Stimulated activated CD8-positive, alpha-beta memory T cell treated with anti-CD3 and anti-CD28 coated beads, Interleukin-12 subunit alpha, Interleukin-12 subunit beta, amount 100 ng/mL, for 1 hour (primary cell): ENCODE measurements around the gene TSHZ1.
"Not testable (repeated sequence)": the region's sequence is repeated elsewhere in the genome, so short reads cannot be mapped to it uniquely, and the experiment has no call there.

Experiments used
- DNase-seq: peaks from one replicate; pipeline ENCODE4 v3.0.0-alpha.2; 2020; ENCODE audit warnings: low read depth

TSHZ1 gene

GRCh38 chr18:75316826-75317225, 106.2 kb downstream of the TSHZ1 start:
- DNase-seq = no peak

GRCh38 chr18:75317300-75317699, 106.7 kb downstream of the TSHZ1 start:
- DNase-seq = no peak

GRCh38 chr18:75317703-75318102, 107.1 kb downstream of the TSHZ1 start:
- no peak for DNase-seq

GRCh38 chr18:75319905-75320304, 109.3 kb downstream of the TSHZ1 start:
- no peak for DNase-seq

DNA sequence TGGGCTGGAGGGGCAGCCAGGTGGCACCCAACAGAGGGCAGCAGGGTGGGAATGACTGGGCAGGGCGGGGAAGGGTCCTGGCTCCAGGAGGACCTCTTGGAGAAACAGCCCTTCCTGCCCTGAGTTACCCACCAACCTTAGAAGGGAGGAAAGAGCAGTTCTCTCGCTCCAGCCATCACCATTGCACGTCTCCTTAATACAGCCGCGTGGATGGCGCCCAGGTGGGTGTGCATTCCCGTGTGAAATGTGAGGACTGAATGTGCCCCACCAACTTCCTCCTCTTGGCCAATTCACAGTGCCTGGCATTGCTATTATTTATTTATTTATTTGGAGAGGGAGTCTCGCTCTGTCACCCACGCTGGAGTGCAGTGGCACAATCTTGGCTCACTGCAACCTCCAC, 109.9 kb downstream of the TSHZ1 start:
- DNase-seq = no peak

DNA sequence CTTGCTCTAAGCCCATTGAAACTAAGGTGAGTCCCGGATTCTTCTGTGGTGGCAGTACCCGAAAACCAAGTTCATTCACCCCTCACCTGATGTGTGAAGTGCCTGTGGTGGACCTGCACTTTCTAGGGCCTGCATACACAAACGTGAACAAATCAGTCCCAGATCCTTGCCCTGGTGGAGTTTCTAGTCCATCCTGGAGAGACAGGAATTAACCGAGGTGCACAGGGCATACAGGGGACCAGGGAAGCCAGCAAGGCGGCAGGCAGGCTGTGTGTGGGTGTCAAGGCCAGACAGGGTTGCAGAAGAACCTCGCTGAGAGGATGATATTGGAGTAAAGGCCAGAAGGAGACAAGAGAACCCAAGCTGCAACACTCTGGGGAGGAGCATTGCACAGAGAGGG, 110.8 kb downstream of the TSHZ1 start:
- DNase-seq = no peak

- DNase-seq = no peak
These were observed 111.6 kb downstream of the TSHZ1 start for GRCh38 chr18:75322206-75322605.

- no peak for DNase-seq
These were observed 113.4 kb downstream of the TSHZ1 start for GRCh38 chr18:75323821-75324585.

DNA sequence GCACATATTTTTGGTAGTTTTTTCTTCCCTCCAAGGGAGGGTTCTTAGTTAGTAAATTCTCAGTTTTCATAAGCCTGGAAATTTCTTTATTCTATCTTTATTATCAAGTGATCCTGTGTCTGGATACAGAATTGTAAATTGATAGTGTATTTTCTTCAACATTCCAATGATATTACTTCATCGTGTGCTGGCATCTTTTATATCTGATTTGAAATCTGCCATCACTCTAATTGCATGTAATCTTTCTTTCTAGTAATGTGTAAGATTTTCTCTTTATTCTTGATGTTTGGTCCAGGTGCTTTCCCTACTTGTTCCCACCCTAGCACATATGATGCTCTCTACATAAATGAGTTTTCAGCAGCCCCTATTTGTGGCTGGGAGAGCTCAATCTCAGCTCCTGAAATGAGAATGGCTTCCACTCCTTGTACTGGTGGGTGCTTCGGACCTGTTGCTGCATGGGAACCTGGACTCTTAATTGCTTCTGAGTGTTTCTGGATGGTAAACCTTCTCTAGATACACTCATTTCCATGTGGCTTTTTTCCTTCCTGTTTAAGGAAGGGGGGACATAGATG, 114.2 kb downstream of the TSHZ1 start:
- no peak for DNase-seq

GRCh38 chr18:75329753-75330152, 119.2 kb downstream of the TSHZ1 start:
- not testable (repeated sequence) for DNase-seq

DNA sequence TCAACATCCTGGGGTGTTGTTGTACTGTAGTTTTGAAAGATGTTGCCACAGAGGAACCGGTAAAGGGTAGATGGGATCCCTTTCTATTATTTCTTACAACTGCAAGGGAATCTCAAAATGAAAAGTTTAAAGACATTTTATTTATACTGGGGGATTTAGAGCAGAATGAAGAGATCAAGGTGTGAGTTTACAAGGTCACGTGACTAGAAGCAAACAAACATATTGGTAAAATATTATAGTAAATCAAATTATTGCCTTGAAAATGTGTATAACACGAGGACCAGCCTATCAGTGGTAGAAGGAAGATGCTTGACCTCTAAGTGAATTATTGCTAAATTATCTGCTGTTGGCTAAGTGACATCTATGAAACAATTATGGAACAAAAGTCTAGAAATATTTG, 119.7 kb downstream of the TSHZ1 start:
- no peak for DNase-seq

GRCh38 chr18:75334869-75335268, 124.3 kb downstream of the TSHZ1 start:
- no peak for DNase-seq

- no peak for DNase-seq
These were observed 124.9 kb downstream of the TSHZ1 start for GRCh38 chr18:75335511-75335910.

GRCh38 chr18:75336767-75337166, 126.2 kb downstream of the TSHZ1 start:
- DNase-seq = no peak

DNA sequence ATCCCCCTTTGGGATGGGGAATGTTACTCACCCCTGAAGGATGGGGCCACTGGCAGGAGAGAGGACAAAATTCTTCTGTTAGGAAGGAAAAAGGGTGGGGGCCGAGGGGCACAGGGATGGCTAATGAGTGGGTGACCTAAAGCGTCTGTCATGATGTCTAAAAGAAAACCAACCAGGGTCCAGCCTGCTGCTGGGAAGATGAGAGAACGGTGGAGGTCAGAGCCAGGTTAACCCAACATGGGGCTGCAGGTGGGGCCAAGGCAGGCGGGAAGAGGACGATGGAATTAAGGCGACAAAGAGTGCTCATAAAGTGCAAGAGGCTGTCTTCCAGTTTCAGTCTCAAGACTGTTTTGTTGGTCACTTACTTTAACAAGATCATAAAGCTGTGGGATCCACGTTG, 126.8 kb downstream of the TSHZ1 start:
- DNase-seq = no peak

GRCh38 chr18:75338631-75339030, 128.0 kb downstream of the TSHZ1 start:
- DNase-seq = no peak
